LHCN-M2 (cell line): Measurements from ENCODE around the gene TAF1B. TPM values are rescaled to one million over a fixed set of nuclear protein-coding genes. Genes with fewer than 3 reads are reported as not detected.
A peak's percentile ranks its signal among the peaks of the same experiment; 100 is the strongest.
"Not testable (repeated sequence)": the region's sequence is repeated elsewhere in the genome, so short reads cannot be mapped to it uniquely, and the experiment has no call there.

Experiments
- DNase-seq: peaks from one replicate; pipeline ENCODE4 v3.0.0-alpha.2; 2012; ENCODE audit warnings: low read depth
- total RNA-seq: library from RNA; depleted of rRNA; stranded (reverse); fragments of >200 nt; gene quantifications from 2 replicates; pipeline ENCODE4 v1.2.3, GENCODE V29; 2014

Gene TAF1B
- total RNA-seq, 1 experiment from 2014 or later, result 23.0 TPM

DNA sequence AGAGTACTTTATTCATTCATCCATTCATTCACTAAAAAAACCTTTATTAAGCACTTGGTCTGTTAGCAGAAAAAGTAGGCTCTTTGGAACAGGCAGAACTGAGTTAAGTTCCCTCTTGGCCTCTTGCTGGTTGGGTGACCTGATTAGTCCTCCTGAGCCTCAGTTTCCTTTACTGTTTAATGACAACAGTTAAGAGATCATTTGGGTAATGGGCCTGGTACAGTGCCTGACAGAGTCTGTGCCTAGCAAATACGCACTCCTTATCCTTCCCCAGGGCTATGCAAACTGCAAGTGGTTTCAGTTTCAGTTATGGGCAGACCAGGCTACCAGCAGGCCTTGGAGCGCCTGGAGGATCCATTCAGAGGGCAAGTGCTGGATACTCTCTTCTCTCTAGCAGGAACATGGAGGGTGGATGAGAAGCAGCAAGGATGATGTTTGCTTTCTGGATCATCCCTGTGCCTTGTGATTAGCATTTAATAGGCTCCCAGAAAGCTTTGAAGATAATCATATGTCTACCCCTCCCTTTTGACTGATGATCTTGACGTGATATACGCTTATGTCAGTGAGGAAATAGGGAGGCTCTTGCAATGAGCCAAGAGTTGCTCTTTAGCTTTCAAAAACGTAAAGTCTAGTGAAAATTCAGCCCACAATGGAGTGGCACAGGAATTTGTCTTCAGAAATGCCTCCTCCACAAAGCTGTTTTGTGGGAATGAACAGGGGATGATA lies 12.4 kb upstream of the TAF1B start:
- DNase-seq, result no peak

DNA sequence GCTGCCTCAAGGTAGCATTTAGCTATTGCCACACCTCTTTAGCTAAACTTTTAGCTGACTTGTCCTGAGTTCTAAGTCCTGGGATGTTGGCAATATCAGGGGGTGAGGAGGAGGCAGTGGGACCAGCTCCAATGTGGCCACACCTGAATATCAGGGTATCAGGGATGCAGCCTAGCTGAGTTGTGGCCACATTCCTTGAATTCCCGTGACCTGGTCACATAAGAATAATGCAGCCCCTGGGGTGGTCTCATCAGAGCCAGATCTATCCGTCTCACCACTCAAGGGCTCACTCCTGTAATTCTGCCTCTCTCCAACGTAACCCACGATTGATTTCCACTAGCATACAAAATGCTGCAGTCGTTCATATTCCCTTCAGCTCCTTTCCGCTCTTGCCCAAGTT lies 11.6 kb upstream of the TAF1B start:
- DNase-seq, result no peak

DNA sequence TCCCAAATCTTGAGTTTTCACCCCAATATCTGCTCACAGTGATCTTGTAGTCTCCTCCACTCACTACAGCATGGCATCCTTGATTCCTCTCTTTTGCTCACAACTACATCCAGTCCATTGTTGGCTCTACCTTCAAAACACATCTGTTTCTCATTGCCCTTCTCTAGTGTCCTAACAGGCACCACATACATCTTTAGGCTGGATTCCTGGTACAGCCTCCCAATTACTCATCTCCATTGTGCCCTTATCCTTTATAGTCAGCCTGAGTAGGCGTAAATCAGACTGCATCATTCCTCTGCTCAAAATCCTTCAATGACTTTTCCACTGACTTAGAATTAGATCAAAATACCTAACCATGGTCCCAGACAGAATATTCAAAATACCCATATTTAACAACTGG lies 10.7 kb upstream of the TAF1B start:
- DNase-seq, result peak; percentile 19

DNA sequence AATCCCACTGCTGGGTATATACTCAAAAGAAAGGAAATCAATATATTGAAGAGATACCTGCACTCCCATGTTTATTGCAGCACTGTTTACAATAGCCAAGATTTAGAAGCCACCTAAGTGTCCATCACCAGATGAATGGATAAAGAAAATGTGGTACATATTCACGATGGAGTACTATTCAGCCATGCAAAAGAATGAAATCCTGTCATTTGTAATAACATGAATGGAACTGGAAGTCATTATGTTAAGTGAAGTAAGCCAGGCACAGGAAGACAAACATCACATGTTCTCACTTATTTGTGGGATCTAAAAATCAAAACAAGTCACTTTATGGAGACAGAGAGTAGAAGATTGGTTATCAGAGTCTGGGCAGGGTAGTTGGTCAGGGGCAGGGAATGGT lies 8.2 kb upstream of the TAF1B start:
- DNase-seq, result not testable (repeated sequence)

DNA sequence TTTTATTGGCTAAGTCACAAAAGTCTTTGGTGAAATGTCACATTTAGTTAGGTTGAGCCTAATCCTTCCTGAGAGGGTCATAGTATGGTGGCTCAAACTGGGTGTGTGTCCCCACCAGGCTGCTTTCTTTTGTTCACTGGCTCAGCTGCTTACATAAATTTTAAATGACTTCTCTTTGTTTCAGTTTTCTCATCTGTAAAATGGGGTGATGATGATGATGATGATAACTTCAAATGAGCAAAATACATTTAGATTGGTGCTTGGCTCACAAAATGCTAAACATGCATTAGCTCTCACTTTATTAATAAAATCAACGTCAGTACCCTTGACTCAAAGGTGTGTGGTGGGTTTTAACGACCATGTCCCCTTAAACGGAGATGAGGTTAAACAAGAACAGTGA lies 7.2 kb upstream of the TAF1B start:
- no peak for DNase-seq

DNA sequence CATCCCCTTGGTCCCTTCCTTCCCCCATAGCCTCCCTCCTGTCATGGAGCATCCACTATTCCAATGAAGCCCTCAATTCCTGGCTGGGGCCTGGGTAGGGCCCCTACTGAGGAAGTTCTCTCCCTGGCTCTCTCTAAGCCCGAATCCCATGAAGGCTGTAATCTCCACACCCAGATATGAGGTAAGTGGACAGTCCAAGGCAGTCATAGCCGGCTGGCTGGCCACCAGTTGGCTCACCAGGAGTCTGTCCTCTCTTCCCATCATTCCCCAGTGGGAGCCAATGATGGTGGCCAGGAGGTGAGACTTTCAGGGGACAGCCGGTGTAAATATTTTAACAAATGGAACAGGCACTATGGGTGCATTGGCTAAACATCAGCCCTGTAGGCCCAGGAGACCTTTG lies 6.8 kb upstream of the TAF1B start:
- no peak for DNase-seq

DNA sequence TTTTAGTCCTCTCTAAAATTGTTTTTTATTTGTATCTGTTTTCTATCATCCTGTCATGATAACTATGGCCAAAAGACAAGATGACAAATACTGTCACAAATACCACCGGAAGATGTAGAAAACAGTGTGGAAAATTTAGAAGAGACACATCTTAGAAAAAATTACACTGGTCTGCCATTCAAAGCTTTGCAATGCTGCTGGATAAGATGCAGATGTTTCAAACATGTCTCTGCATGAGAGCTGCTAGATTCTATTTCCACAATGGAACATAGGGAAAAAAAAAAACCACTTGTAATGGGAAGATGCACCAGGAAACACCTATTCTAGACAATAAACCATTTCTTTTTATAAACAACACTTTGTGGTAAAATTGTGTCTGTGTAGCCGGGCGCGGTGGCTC lies 5.8 kb upstream of the TAF1B start:
- peak; percentile 2 for DNase-seq

DNA sequence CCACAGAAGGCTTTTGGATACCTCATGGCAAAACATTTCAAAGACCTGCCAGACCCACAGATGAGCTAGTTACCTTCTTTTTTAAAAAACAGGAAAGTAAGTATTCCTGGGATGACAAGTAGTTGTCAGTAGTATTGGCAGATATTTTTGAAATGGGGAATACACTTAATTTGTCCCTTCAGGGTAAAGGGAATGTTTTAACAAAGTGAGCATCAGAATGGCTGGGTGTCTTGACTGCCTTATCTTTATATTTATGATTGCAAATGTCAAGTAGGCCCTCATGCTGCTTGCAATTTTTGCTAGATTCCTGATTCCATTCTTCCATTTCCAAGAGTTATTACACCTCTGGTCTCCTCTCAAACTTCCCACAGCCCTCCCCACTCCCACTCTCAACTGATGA lies 4.9 kb upstream of the TAF1B start:
- no peak for DNase-seq

DNA sequence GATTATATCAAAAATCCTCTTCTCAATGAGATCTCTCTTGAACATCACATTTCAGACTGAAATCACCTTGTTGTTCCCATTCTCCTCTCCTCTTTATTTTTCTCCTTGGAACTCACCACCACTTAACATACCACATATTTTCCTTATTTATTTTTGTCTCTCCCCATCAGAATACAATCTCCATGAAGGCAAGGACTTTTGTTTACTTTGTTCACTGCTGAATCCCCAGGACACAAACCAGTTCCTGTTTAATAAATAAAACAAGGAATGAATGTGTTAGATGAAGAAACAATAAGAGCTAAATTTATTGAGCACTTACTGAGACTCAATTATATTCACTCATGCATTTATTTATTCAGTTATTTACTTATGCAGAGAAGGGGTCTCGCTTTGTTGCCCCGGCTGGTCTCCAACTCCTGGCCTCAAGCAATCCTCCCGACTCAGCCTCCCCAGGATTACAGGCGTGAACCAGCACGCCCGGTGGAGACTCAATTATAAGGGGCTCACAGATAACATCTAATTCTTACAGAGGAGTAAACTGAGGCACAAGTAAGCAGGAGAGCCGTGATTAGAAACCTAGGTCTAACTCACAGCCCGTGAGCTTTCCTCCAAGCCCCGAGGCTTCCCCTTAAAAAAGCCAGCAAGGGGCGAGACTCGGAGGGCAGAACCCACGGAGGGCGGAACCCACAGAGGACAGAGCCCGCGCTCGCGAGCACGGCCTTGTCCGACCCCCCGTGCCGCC lies 616 bp upstream of the TAF1B start:
- no peak for DNase-seq

DNA sequence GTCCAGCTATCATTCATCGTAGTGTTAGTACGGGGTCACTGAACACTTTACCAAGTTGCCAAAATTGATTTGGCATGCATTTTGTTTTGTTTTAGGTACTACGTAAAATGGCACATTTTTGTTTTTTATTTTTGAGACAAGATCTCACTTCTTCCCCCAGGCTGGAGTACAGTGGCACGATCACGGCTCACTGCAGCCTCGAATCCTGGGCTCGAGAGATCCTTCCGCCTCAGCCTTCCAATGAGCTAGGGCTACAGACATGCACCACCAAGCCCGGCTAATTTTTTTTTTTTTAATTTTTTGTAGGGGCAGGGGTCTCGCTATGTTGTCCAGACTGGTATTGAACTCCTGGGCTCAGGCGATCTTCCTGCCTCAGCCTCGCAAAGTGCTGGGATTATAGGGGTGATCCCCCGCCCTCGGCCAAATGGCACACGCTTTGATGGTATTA lies 786 bp downstream of the TAF1B start:
- DNase-seq, result peak; percentile 54

DNA sequence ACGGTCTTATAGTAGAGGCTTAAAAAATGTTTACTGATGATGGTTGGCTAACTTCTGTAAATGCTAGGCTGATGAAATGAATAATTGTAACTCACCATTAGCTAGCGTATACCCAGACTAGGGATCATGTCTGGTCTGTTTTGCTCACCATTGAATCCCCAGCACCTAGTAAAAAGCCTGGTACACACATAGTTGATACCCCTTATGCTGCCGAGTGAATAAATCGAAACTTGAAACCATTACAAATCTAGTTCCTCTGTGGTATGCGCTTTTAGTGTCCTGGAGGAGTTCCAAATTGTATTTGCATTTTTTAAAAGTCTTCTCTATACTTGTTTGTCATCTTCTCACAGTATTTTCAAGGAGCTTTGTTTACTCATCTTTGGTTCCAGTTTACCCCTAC lies 1.3 kb downstream of the TAF1B start:
- DNase-seq, result peak; percentile 47

DNA sequence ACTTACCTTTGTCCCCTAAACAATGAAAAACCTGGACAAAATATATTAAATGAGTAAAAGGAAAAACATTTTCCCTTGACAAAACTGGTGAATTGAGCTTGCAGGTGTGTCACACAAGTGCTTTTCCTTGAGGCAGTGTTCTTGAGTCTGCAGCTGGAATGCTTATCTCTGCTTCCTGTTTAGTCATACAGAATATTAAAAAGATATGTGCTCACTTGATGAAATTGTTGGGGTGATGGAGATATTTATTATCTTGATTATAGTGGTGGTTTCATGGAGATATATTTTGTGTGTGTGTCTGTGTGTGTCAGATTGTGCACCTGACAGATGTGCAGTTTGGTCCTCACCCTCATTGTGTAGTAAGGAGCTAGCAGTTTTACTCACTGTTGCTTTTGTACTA lies 3.3 kb downstream of the TAF1B start:
- DNase-seq, result no peak

DNA sequence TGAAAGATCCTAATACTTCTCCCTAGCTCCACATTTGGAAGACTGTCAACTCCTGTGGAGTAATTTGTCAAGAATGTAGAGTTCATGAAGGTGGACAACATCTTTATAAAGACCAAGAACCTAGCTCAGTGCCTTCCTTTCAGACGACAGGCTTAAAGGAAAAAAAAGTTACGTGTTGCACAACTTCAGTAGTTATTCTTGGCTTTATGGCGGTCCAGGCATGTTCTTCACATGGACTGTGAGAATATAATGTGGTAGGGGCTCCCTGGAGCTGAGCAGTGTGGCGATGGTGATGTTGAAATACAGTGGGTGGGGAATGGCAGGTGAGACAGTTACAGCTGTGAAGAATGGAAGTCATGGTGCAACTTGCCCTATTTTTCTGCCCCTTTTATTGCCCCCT lies 3.9 kb downstream of the TAF1B start:
- DNase-seq, result no peak

DNA sequence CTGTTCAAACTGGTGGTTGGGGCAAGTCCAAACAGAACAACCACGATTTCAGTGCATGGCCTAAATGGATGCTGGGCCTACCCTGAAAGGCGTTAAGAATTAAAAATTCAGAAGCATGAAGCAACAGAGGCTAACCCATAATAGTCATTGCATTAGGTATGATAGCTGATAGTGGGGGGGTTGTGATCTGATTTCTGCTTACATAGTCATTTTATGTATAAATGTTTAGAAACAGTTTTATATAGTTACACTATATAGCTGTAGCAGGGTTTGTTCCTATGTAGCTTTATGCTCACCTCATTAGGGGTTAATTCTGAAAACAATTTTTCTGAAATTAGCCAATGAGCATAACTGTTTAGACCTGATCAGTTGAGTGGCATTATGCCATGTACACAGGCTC lies 9.6 kb downstream of the TAF1B start:
- no peak for DNase-seq

DNA sequence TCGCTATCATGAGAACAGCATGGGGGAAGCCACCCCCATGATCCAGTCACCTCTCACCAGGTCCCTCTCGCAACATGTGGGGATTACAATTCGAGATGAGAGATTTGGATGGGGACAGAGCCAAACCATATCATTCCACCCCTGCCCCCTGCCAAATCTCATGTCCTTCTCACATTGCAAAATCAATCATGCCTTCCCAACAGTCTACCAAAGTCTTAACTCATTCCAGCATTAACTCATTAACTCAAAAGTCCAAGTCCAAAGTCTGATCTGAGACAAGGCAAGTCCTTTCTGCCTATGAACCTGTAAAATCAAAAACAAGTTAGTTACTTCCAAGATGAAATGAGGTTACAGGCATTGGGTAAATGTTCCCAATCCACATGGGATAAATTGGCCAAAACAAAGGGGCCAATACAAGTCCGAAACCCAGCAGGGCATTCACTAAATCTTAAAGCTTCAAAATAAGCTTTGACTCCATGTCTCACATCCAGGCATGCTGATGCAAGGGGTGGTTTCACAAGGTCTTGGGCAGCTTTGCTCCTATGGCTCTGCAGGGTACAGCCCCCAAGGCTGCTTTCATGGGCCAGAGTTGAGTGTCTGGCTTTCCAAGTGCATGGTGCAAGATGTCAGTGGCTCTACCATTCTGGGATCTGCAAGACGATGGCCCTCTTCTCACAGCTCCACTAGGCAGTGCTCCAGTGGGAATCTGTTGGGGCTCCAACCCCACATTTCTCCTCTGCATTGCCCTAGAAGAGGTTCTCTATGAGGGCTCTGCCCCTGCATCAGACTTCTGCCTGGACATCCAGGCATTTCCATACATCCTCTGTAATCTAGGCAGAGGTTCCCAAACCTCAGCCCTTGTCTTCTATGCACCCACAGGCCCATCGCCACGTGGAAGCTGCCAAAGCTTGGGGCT lies 14.8 kb downstream of the TAF1B start:
- DNase-seq, result no peak

DNA sequence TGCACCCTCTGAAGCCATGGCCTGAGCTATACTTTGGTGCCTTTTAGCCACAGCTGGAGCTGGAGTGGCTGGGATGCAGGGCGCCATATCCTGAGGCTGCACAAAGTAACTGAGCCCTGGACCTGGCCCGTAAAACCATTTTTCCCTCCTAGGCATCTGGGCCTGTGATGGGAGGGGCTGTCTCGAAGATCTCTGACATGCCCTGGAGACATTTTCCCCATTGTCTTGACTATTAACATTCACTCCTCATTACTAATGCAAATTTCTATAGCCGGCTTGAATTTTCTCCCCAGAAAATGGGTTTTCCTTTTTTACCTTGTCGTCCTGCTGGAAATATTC lies 15.4 kb downstream of the TAF1B start:
- DNase-seq, result no peak

DNA sequence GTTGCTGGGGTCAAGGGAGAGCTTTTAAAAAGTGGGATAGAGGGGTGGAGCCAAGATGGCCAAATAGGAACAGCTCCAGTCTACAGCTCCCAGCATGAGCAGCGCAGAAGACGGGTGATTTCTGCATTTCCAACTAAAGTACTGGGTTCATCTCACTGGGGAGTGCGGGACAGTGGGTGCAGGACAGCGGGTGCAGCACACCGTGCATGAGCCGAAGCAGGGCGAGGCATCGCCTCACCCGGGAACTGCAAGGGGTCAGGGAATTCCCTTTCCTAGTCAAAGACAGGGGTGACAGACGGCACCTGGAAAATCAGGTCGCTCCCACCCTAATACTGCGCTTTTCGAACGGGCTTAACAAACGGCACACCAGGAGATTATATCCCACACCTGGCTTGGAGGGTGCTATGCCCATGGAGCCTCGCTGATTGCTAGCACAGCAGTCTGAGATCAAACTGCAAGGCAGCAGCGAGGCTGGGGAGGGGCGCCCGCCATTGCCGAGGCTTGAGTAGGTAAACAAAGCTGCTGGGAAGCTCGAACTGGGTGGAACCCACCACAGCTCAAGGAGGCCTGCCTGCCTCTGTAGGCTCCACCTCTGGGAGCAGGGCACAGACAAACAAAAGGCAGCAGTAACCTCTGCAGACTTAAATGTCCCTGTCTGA lies 17.8 kb downstream of the TAF1B start:
- DNase-seq, result not testable (repeated sequence)

DNA sequence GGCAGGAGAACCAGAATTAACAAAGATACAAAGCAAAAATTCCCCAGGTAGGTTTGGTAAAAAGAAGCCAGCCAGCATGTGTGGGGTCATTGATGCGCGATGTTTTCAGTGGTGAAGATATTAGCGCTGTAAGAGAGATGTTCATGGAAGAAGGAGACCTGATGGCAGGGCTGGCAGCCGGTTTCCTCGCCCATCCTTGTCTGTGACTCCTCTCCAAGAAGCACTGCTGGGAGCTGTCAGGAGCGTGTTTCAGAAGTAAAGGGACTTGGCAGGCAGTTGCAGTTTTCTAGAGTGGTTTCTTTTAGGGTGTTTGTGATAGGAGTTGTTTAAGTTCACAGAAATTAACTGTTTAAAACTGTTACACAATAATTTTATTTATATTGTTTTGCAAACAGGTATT lies 24.6 kb downstream of the TAF1B start:
- DNase-seq, result no peak

DNA sequence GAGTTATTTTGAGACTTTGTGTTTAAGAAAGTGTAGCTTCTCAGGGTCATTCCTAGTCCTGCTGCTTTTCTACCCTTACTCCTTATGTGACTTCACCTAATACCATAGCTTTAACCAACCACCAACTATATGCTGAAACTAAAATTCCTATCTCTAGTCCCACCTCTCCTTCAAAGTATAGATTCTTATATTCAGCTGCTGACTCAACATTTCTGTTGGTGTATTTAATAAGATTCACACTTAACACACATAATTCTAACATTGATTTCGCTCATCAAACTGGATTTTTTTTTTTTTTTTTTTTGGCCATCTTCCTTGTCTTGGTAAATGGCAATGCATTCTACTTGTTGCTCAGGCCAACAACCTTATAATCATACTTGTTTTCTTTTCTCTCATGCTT lies 30.1 kb downstream of the TAF1B start:
- DNase-seq, result no peak

DNA sequence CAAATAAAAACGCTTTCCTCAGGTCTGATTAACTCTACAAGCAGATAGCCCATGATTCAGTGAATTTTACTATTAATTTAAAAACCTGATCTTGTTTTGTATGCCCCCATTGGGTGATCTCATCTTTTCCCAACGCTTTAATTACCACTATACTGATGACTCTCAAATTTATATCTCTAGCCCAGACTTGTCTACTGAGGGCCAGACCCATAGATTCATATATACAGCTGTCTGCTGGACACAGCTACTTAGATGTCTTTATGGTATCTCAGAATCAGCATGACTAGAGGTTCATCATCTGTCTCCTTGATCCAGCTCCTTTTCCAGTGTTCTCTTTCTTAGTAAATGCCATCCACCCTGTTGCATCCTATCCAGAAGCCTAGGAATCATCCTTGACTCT lies 33.8 kb downstream of the TAF1B start:
- no peak for DNase-seq

DNA sequence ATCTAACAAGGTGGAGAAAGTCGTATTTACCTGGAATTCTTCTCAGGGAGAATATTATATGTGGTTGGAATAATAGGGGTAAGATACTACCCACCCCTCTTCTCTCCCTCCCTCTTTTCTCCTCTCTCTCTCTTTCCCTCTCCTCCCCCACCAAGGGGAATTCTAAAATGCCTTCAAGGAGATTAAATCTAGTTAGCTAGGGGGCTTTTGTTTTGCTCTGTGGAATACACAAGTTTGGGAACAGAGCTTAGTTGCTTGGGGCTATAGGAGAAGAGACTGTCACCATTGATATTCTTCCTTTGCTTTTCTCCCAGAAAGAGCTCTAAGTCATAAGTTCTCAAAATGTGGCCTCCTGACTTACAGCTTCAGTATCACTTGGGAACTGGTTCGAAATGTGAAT lies 34.5 kb downstream of the TAF1B start:
- no peak for DNase-seq
